Putamen (tissue), 1 donor: Measurements from ENCODE around the gene PLEKHG7.
"Not testable (repeated sequence)": the region's sequence is repeated elsewhere in the genome, so short reads cannot be mapped to it uniquely, and the experiment has no call there.

Experiments used
- DNase-seq: peaks from one replicate; pipeline ENCODE4 v3.0.0-alpha.2; 2016; ENCODE audit warnings: low spot score

The PLEKHG7 gene

DNA sequence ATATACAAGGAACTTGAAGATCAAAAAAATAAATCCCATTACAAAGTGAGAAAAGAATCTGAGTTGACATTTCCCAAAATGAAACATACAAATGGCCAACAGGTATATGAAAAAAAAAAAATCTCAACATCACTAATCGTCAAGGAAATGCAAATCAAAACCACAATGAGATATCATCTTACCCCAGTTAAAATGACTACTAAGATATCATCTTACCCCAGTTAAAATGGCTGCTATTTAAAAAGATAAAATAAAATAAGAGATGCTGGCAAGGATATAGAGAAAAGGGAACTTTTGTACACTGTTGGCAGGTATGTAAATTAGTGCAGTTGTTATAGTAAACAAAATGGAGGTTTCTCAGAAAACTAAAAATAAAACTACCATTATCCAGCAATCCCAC lies 44.4 kb downstream of the PLEKHG7 start:
- DNase-seq: no peak

- not testable (repeated sequence) for DNase-seq
Observed at GRCh38 chr12:92749691-92750090, 46.9 kb downstream of the PLEKHG7 start.

- no peak for DNase-seq
Observed at GRCh38 chr12:92753976-92754885, 51.4 kb downstream of the PLEKHG7 start.

DNA sequence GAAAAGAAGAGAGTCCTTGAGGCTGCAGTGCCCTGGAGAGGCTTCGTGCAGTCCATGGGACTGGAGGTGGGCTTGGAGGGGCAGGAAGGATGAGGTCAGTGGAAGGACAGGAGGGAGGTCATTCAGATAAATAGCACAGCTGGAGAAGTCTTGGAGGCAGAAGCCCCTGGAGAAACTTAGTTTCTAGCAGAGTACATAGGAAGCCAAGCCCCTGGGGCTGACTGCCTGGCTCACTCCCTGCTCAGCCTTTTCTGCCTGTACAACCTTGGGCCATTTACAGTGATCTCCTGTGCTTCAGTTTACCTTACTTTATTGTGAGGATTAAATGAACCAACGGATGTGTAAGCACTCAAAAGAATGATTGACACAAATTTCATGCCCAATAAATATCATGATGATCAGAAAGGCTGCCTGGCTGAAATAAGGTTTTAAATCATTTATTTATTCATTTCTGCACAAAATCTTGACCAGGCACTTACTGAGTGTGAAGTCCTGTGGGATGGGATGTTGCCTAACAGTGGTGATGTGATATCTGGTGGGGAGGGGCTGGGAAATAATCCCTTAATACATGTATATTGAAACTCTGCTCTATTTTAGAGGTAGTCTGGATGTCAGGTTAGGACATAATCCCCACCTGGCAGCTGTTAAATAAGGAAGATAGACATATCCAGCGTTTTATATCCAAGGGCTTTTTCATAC lies 54.3 kb downstream of the PLEKHG7 start:
- DNase-seq: no peak

- DNase-seq: no peak
Observed at GRCh38 chr12:92757597-92758121, 54.9 kb downstream of the PLEKHG7 start.

GRCh38 chr12:92759634-92760268 lies 57.0 kb downstream of the PLEKHG7 start:
- DNase-seq: no peak

GRCh38 chr12:92762773-92763172 lies 60.0 kb downstream of the PLEKHG7 start:
- no peak for DNase-seq

GRCh38 chr12:92764831-92765230 lies 62.0 kb downstream of the PLEKHG7 start:
- no peak for DNase-seq

DNA sequence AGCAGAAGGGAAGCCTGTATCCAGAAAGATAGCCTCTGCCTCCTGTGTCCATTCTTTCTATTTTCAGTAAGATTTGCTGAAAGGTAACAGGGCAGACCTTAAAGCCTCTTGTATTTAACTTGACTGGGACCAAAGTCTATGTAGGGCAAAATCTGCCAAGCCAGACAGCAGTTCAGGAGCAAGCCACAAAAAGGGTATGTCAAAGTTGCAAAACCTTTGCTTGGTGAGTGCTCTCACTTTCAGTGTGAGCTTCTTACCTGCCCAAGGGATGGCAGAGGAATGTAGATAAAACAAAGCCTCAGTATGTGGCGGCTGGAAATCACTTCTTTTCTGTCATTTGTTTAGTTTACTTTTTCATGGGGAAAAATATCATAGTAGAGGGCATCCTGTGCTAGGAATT lies 63.1 kb downstream of the PLEKHG7 start:
- DNase-seq: no peak

DNA sequence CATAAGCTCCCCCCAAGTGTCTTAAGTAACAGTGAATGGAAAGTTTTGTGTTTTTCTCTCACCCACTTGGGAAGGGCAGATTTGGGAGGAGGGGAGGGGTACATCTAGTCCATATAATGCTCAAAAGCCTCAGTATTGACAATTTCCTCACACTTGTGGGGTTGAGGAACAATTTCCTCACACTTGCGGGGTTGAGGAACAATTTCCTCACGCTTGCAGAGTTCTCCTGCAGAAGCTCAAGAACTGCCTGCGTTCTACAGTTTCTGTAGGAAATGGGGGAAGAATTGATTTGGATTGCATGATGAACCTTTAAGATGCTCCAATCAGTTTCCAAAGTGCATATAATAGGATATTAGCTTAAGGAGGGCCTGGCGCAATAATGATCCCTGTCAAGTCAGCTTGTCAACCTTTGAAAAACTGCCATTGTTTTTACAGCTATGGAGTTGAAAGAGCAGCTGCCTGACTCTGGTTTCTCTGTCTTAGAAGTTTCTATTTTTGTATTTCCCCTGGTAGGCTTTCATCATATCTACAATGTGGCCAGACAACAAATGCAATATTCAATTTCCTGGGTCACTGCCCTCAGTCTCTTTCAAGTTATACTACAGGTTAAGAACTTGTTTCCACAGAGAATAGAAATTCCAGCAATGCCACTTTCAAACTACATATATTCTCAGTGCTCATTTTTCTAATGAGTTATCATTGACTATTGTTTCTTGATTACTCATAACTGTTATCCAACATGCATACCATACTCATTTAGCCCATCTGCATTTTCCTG lies 66.5 kb downstream of the PLEKHG7 start:
- DNase-seq: peak; percentile 13

DNA sequence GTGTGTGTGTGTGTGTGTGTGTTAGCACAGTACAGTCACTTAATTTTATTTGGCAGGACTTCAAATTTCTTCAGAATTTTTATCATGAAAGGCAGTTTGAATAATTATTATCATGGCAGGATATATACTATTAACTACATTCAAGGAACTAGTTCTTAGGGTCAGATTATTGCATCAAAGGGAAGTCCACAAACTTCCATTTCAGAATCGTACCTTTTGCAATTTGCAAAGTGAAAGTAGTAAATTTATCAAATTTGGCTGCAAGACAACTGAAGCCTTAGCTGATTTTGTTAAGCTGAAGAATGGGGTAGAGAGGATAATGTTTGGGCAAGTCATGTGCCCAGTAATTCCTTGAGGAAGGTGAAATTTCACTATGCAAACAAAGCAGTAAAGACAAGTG lies 68.2 kb downstream of the PLEKHG7 start:
- DNase-seq: no peak

GRCh38 chr12:92775416-92775815 lies 72.6 kb downstream of the PLEKHG7 start:
- no peak for DNase-seq

- DNase-seq: no peak
Observed at GRCh38 chr12:92778525-92778924, 75.7 kb downstream of the PLEKHG7 start.

- DNase-seq: no peak
Observed at GRCh38 chr12:92779902-92780301, 77.1 kb downstream of the PLEKHG7 start.

- DNase-seq: no peak
Observed at GRCh38 chr12:92784356-92784755, 81.6 kb downstream of the PLEKHG7 start.

DNA sequence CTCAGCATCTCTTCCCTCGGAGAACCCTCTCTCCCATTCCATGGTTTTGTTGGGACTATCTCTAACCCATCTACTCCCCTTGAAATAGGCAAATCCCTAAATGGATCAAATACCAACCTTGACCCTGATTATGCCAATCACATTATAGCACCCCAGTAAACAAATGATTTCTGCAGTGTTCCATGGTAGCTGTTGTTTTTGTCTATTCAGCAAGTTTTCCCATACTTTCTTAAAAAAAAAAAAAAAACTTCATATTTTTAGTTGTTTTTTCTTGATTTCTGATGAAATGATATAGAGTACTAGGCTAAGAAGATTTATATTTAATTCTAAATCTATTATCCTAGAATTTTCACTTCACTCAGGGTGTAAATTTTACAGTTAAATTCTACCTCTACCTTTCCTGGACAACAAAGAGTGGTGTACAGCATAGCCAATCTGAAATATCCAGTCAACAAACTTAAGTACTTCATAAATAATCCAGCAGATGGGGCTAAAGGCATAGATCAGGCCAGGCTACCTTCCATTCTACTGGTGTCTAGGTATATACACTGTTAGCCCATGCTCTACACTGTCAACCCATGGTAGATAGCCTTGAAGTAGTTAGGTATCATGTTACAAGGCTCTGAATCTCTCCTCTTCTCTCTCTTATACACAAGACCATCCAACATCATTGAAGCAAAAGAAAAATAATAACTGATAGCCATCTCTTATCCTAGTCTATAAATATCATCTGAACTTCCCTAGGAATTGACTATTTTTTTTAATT lies 82.2 kb downstream of the PLEKHG7 start:
- DNase-seq: peak; percentile 38

DNA sequence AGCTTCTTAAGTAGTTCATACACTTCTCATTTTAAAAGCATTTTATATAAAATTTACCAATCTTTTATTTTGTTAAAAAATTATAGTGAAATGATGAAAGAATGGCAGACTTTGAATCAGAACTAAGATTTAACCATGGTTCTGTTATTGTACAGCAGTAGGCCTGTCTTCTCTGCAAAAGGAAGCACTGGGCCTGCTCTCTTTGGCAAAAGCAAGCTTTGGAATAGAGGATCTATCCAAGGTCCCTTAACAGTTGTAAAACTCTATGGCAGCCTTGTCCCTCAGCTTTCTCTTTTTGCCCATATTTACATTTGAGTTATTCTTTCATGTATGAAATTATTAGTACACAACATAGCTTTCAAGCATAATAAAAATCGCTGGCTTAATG lies 82.8 kb downstream of the PLEKHG7 start:
- DNase-seq: no peak

GRCh38 chr12:92786045-92786444 lies 83.3 kb downstream of the PLEKHG7 start:
- DNase-seq: no peak

DNA sequence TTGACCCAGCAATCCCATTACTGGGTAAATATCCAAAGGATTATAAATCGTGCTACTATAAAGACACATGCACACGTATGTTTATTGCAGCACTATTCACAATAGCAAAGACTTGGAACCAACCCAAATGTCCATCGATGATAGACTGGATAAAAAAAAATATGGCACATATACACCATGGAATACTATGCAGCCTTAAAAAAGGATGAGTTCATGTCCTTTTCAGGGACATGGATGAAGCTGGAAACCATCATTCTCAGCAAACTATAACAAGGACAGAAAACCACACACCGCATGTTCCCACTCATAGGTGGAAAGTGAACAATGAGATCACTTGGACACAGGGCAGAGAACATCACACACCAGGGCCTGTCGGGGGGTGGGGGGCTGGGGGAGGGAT lies 91.6 kb downstream of the PLEKHG7 start:
- not testable (repeated sequence) for DNase-seq

DNA sequence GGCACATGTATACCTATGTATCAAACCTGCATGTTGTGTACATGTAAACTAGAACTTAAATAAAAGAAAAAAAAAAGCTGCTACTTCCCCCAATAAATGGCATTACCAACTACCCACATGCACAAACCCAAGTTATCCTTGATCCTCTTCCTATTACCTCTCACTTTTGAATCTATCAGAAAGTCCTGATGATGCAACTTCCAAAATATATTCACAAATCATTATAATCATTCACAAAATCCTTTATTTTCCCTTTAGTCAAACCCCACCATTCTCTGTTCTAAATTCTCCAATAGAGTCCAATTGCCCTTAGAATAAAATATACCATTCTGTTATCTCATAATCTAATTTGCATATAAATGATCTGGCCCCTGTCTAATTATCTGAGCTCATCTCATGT lies 92.0 kb downstream of the PLEKHG7 start:
- no peak for DNase-seq

DNA sequence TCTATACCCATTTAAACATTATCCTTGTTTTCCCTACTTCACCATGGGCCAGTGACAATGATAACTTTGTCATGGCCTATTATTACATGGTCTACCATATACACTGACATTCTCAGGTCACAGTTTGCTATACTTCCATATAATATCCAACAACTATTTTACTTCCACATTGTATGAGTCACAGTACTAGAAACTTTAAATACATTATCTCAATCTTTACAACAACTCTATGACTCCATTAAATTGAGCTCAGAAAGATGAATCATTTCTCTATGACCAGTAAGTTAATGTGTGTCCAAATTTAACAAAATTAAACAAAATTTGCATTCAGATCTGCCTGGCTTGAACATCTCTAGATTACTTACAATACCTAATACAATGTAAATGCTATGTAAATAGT lies 93.9 kb downstream of the PLEKHG7 start:
- DNase-seq: no peak
